Panc1 (cell line): ENCODE data around the gene MLEC. TPM values are rescaled to one million over a fixed set of nuclear protein-coding genes. Genes with fewer than 3 reads are reported as not detected.

Experiments
- ATAC-seq: fragments of 200-7000 bp; cut with Tn5 transposase; 2 replicates; pipeline ENCODE4 v1.9.1; 2020; ENCODE audit warnings: mild to moderate bottlenecking, moderate library complexity
- BruUV-seq: library from RNA; stranded (reverse); fragments of 400-500 nt; replicated peaks from 2 replicates; lab custom pipeline; 2021; lab: Mats Ljungman, UMichigan
- CTCF ChIA-PET: fragments of 300-600 bp; sonication (Branson Sonifier 250); formaldehyde crosslinking; loops from one replicate; lab custom pipeline; 2022; ENCODE audit warnings: antibody characterized with exemption; lab: Charles Lee
- POLR2A ChIA-PET: fragments of 300-600 bp; sonication (Branson Sonifier 250); formaldehyde crosslinking; loops from one replicate; lab custom pipeline; 2022; ENCODE audit warnings: antibody characterized with exemption; lab: Charles Lee
- DNase-seq: peaks from one replicate; pipeline ENCODE4 v3.0.0-alpha.2; 2010; ENCODE audit warnings: low read depth, low spot score
- H3K27ac ChIP-seq: 2 replicates; pipeline ENCODE4 v1.5.1; 2011; ENCODE audit warnings: mild to moderate bottlenecking, low read length, inconsistent platforms
- H3K27me3 ChIP-seq: fragments of 200-500 bp; sonication (Bioruptor generic); 2 replicates; pipeline ENCODE4 v1.6.0; 2014; ENCODE audit warnings: low read length, inconsistent platforms; ENCODE audit not compliant: control insufficient read depth, insufficient read depth
- H3K36me3 ChIP-seq: fragments of 200-500 bp; sonication (Bioruptor generic); 2 replicates; pipeline ENCODE4 v1.5.1; 2014; ENCODE audit warnings: inconsistent platforms, mild to moderate bottlenecking, low read length, moderate library complexity; ENCODE audit not compliant: control insufficient read depth, insufficient read depth
- H3K4me1 ChIP-seq: 2 replicates; pipeline ENCODE4 v1.5.1; 2011; ENCODE audit warnings: inconsistent platforms, mild to moderate bottlenecking, low read length, moderate library complexity; ENCODE audit not compliant: control insufficient read depth, insufficient read depth
- H3K4me3 ChIP-seq, 2 experiments: 2 replicates each; pipeline ENCODE4 v1.5.1; 2011 to 2012; ENCODE audit warnings: low read depth in 2 of 2, low read length in 2 of 2, mild to moderate bottlenecking in 2 of 2, inconsistent platforms in 1 of 2, moderate library complexity in 1 of 2
- H3K9me3 ChIP-seq: fragments of 200-500 bp; sonication (Bioruptor generic); 2 replicates; pipeline ENCODE4 v1.5.1; 2014; ENCODE audit warnings: low read depth, mild to moderate bottlenecking, inconsistent platforms, low read length, moderate library complexity; ENCODE audit not compliant: control insufficient read depth, insufficient read depth
- CTCF ChIP-seq: fragments of 450-650 bp; IDR thresholded peaks from 2 replicates; pipeline ENCODE4 v1.5.1; 2017; ENCODE audit warnings: mild to moderate bottlenecking
- POLR2AphosphoS5 ChIP-seq: IDR thresholded peaks from 2 replicates; pipeline ENCODE4 v1.6.1; 2012; ENCODE audit warnings: mild to moderate bottlenecking, low read depth, low read length, moderate library complexity
- SIN3A ChIP-seq: IDR thresholded peaks from 2 replicates; pipeline ENCODE4 v1.6.1; 2012; ENCODE audit warnings: low read depth, mild to moderate bottlenecking, low read length, moderate library complexity, borderline replicate concordance; ENCODE audit not compliant: insufficient read depth
- TCF7L2 ChIP-seq: IDR thresholded peaks from 2 replicates; pipeline ENCODE4 v1.6.1; 2011; ENCODE audit warnings: mild to moderate bottlenecking, low read depth, low read length, inconsistent platforms
- in situ Hi-C: cut with HindIII; loops from 2 replicates; pipeline ENCODE4 v1.10.0; 2016; ENCODE audit warnings: low sequenced_read_pairs, low pct_unique_long_range_greater_than_20kb
- intact Hi-C: fragments of 100-400 bp; cut with micrococcal nuclease; formaldehyde crosslinking; loops from one replicate; pipeline ENCODE4 v1.10.0; 2022; ENCODE audit not compliant: unreplicated experiment
- total RNA-seq: library from RNA; stranded (reverse); gene quantifications from one replicate; pipeline ENCODE4 v1.2.1, GENCODE V29; 2021; ENCODE audit not compliant: unreplicated experiment
- TF ChIP-seq, protein P1 (sequence below), 2 experiments: IDR thresholded peaks; 2 replicates each; pipeline ENCODE4 v1.6.1; 2011 to 2012; ENCODE audit warnings: low read depth in 2 of 2, control low read depth in 1 of 2, low read length in 1 of 2, mild to moderate bottlenecking in 1 of 2, moderate library complexity in 1 of 2; ENCODE audit not compliant: insufficient read depth in 1 of 2

The MLEC gene
- total RNA-seq, 1 experiment from 2014 or later = 171 TPM

- ChIA-PET CTCF (interaction anchor here (0.5 to 0.6 kb wide), 2 partner anchors 10 to 268 kb away, joined by 3 to 5 read pairs; no protein-coding TSS in a partner anchor), POLR2A (no interaction called here)
- in situ Hi-C loops (no loop called here), intact Hi-C loops (no loop called here)
- no peak overlapping the region for H3K4me3 ChIP-seq
- no peaks in the 10 kb centered on the region for H3K9me3 ChIP-seq
- TF ChIP-seq, protein P1, sequence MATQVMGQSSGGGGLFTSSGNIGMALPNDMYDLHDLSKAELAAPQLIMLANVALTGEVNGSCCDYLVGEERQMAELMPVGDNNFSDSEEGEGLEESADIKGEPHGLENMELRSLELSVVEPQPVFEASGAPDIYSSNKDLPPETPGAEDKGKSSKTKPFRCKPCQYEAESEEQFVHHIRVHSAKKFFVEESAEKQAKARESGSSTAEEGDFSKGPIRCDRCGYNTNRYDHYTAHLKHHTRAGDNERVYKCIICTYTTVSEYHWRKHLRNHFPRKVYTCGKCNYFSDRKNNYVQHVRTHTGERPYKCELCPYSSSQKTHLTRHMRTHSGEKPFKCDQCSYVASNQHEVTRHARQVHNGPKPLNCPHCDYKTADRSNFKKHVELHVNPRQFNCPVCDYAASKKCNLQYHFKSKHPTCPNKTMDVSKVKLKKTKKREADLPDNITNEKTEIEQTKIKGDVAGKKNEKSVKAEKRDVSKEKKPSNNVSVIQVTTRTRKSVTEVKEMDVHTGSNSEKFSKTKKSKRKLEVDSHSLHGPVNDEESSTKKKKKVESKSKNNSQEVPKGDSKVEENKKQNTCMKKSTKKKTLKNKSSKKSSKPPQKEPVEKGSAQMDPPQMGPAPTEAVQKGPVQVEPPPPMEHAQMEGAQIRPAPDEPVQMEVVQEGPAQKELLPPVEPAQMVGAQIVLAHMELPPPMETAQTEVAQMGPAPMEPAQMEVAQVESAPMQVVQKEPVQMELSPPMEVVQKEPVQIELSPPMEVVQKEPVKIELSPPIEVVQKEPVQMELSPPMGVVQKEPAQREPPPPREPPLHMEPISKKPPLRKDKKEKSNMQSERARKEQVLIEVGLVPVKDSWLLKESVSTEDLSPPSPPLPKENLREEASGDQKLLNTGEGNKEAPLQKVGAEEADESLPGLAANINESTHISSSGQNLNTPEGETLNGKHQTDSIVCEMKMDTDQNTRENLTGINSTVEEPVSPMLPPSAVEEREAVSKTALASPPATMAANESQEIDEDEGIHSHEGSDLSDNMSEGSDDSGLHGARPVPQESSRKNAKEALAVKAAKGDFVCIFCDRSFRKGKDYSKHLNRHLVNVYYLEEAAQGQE (IDR thresholded peaks at IDR 0.05; ENCODE audit: insufficient read depth in 1 of 2, low read depth in 2 of 2, low read length in 1 of 2) = no peak
- TF ChIP-seq POLR2AphosphoS5 (no peak), SIN3A (no peak), TCF7L2 (no peak), CTCF (no peak; the same call in 1 of the 2 replicates)
- BruUV-seq = no TSS peak
- H3K27ac ChIP-seq = no peak overlapping the region
- H3K36me3 ChIP-seq = no peaks in the 10 kb centered on the region
- H3K27me3 ChIP-seq = no peaks in the 10 kb centered on the region
- no peaks in the 10 kb centered on the region for H3K4me1 ChIP-seq
- DNase-seq = no peak
- ATAC-seq = peak; percentile 58
These were observed 50.8 kb downstream of the MLEC start for GRCh38 chr12:120737557-120738251.

GRCh38 chr12:120738252-120739030, 51.5 kb downstream of the MLEC start:
- ChIA-PET CTCF (interaction anchor here (0.5 to 0.6 kb wide), 2 partner anchors 9 to 267 kb away, joined by 3 to 5 read pairs; no protein-coding TSS in a partner anchor), POLR2A (no interaction called here)
- H3K4me3 ChIP-seq = no peak overlapping the region
- no peaks in the 10 kb centered on the region for H3K9me3 ChIP-seq
- H3K4me1 ChIP-seq = no peaks in the 10 kb centered on the region
- no TSS peak for BruUV-seq
- intact Hi-C loops = no loop called here
- no peaks in the 10 kb centered on the region for H3K36me3 ChIP-seq
- no peak for DNase-seq
- H3K27me3 ChIP-seq = no peaks in the 10 kb centered on the region
- no peak for TF ChIP-seq POLR2AphosphoS5
- TF ChIP-seq CTCF = no peak
- TF ChIP-seq SIN3A = no peak
- TF ChIP-seq, protein P1 (IDR thresholded peaks at IDR 0.05; ENCODE audit: insufficient read depth in 1 of 2, low read depth in 2 of 2, low read length in 1 of 2) = no peak
- no peak for TF ChIP-seq TCF7L2
- H3K27ac ChIP-seq = no peak overlapping the region
- in situ Hi-C loops = no loop called here
- ATAC-seq = no peak
